GM21723 (cell line): ENCODE data around the gene UBE2R2.
"Not testable (repeated sequence)": the region's sequence is repeated elsewhere in the genome, so short reads cannot be mapped to it uniquely, and the experiment has no call there.

ENCODE experiments used
- ATAC-seq: cut with Tn5 transposase; IDR thresholded peaks from one replicate; pipeline ENCODE4 v1.9.1; 2021; ENCODE audit warnings: mild to moderate bottlenecking, moderate library complexity; ENCODE audit not compliant: unreplicated experiment

The UBE2R2 gene

DNA sequence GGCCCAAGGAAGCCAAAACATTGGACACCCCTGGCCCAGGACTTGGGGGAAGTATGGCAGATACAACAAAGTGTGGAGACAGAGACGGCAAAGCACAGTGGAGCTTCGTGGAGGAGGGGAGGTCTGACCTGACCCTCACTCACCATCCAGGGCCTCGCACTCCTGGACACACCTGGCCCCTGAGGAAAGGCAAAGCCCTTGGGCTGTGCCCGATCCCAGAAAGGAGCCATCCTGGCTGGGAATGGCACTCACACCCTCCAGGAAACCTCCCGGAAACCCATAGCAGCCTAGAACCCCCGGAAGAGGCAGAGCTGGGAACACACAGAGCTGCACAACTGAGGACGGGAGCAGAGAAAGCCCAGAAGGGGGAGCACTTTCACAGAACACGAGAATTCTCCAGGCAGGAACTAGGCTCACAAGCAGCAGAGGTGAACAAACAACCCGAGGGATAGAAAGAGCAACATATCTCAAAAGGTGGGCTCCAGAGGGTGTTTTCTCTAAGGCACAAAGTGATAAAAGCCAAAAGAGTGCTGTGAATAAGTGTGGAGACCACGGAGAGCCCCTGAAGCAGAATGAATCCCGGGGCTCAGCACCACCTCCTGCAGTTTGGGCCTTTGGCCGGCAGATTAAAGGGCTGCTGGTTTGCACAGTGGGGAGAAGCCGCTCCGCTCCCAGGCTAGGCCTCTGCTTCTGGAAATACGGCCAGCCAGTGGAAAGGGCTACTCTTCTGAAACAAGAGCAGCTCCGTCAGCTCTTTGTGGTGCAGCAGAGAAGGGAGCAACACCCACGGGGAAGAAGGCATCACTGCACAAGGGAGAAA lies 108.2 kb downstream of the UBE2R2 start:
- no peak for ATAC-seq

DNA sequence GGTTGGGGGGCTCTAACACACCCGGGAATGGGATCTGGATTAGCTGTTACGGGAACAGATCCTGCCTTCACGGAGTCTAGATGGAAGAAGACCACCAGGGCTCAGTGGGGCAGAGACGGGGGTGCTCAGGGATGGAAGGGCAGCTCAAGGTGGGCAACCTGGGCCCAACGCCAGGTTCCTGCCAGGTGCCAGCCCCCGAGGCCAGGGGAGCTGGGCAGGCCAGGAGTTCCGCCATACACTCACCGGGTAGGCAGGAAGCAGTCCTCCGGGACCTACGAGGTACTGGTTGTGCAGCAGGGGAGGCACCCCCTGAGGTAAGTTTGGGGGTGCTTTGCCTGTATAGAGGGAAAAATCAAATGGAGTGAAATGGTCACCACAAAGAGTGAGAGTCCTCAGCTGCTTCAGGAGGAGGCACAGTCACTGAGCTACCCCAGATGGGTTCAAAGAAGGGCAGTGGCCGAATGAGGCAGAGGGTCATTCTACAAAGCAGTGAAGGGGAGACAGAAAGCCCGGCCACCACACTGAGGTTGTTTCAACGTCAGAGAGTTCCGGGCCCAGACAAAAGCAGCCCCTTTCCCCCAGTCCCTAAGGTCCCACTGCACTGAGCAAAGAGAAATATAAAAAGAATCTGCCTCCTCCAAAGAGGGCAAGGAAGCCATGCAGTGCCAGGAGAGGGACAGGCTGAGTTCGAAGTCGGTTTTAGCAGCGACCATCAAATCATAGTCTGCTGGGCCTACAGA lies 110.0 kb downstream of the UBE2R2 start:
- no peak for ATAC-seq

DNA sequence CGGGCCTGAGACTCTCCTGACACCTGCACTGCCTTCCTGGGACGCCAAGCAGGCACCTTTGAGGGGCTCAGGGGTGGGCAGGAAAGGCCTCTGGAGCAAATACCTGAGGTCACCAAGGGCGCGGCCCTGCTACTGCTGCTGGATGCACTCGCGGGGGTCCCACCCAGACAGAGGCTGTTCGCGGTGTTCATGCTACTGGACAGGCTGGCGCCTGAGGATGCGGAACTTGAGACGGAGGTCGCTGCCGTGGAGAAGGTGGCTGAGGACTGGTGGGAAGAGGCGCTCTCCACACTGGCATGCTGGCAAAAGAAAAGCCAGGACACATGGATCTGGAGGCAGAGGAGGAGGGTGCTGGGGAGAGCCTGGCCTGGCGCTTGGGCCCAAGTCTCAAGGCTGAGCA lies 110.7 kb downstream of the UBE2R2 start:
- no peak for ATAC-seq

DNA sequence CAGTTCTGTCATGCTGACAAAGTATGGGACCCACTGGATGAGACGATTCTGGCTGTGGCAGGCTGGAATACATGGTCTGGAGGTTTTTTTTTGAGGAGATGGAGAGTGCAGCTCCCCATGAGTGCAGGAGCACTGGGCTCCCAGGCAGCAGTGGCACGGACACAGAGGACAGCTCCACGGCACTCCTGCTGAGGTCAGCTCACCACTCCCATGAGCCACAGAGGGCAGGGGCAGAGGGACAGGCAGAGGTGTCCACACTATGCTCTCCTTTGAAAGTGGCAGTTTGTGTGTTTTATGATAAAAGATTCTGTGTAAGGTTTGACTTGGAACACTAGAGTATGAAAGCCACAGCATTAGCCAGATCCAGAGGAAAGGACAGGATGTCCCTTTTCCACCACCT lies 114.4 kb downstream of the UBE2R2 start:
- ATAC-seq: no peak

- ATAC-seq: no peak
Observed at GRCh38 chr9:33932078-33932807, 115.3 kb downstream of the UBE2R2 start.

GRCh38 chr9:33934188-33934878 lies 117.4 kb downstream of the UBE2R2 start:
- no peak for ATAC-seq

GRCh38 chr9:33939924-33940874 lies 123.2 kb downstream of the UBE2R2 start:
- ATAC-seq: no peak

DNA sequence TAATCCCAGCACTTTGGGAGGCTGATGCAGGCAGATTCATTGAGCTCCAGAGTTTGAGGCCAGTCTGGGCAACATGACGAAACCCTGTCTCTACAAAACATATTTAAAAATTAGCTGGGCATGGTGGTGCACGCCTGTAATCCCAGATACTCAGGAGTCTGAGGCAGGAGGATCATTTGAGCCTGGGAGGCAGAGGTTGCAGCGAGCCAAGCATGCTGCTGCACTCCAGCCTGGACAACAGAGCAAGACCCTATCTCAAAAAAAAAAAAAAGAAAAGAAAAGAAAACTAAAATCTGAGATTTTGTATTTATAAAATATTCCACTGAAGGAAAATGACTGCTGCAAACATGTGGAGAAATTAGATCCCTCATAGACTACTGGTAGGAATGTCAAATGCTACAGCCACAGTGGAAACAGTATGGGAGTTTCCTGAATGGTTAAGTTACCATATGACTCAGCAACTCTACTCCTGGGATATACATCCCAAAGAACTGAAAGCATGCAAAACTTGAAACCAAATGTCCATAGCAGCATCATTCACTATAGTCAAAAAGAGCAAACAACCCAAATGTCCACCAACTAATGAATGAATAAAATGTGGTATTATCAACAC lies 125.6 kb downstream of the UBE2R2 start:
- ATAC-seq: no peak

- no peak for ATAC-seq
Observed at GRCh38 chr9:33943389-33943788, 126.4 kb downstream of the UBE2R2 start.

- no peak for ATAC-seq
Observed at GRCh38 chr9:33946779-33947535, 130.0 kb downstream of the UBE2R2 start.

DNA sequence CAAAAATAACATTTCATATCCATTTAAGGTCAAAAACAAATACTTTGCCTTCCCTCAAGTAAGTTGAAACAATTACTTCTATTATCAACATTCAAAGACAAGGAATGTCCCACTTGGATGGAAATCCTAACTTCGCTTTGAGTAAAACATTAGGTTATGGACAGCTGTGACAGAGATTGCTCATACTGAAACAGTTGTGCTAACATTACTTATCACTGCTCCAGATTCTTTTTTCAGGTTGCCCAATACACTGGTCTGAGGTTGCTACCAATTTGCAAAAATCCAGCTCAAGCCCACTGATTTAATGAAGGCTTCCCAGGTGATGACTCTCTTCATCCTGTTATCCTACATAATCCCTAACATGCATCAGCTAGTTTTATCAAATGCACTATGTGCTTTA lies 133.4 kb downstream of the UBE2R2 start:
- no peak for ATAC-seq

- no peak for ATAC-seq
Observed at GRCh38 chr9:33952066-33952465, 135.1 kb downstream of the UBE2R2 start.

DNA sequence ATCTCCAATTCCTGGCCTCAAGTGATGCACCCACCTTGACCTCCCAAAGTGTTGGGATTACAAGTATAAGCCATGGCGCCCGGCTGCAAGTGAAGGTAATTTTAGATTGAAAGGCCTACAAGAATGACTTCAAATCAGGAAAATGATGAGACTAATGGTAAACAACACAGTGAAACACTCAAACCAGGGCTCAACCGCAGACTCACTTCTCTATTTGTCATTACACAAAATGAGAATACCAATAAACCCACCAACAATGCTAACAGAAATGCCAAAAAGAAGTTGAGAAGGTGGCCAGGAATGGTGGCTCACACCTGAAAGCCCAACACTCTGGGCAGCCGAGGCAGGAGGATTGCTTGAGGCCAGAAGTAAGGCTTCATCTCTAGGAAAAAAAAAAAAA lies 139.6 kb downstream of the UBE2R2 start:
- no peak for ATAC-seq

DNA sequence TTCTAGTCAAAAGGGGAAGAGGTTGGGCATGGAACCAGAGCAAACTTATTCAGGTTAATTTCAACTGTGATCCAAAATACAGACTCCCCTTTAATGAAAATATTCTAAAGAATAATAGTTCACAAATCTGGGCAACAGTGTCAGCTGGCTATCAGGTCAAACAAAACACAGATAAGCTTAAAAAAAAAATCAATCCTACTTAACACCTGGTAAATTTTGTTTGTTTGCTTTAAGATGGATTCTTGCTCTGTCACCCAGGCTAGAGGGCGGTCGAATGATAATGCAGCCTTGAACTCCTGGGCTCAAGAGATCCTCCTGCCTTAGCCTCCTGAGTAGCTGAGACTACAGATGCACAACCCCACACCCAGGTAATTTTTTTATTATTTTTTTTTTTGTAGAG lies 142.8 kb downstream of the UBE2R2 start:
- no peak for ATAC-seq

DNA sequence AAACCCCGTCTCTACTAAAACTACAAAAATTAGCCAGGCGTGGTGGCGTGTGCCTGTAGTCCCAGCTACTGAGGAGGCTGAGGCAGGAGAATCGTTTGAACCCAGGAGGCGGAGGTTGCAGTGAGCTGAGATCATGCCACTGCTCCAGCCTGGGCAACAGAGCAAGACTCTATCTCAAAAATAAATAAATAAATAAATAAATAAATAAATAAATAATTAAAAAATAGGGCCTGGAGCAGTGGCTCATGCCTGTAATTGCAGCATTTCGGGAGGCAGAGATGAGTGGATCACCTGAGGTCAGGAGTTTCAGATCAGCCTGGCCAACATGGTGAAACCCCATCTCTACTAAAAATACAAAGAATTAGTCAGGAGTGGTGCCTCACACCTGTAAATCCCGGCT lies 145.5 kb downstream of the UBE2R2 start:
- ATAC-seq: not testable (repeated sequence)

- no peak for ATAC-seq
Observed at GRCh38 chr9:33964086-33964768, 147.3 kb downstream of the UBE2R2 start.
